HEK293 (cell line): Measurements from ENCODE around the gene AGT.

Experiments used
- RBAK ChIP-seq: fragments of 450-650 bp; formaldehyde crosslinking; IDR thresholded peaks from 2 replicates; pipeline ENCODE4 v1.5.1; 2016; ENCODE audit warnings: missing biosample characterization, missing genetic modification characterization
- ZNF121 ChIP-seq: fragments of 450-650 bp; formaldehyde crosslinking; IDR thresholded peaks from 2 replicates; pipeline ENCODE4 v1.5.1; 2016; ENCODE audit warnings: missing biosample characterization, missing genetic modification characterization
- ZNF138 ChIP-seq: fragments of 450-650 bp; formaldehyde crosslinking; IDR thresholded peaks from 2 replicates; pipeline ENCODE4 v1.5.1; 2016; ENCODE audit warnings: missing biosample characterization, missing genetic modification characterization, borderline replicate concordance
- ZNF248 ChIP-seq: fragments of 450-650 bp; formaldehyde crosslinking; IDR thresholded peaks from 2 replicates; pipeline ENCODE4 v1.5.1; 2017; ENCODE audit warnings: missing biosample characterization, missing genetic modification characterization
- ZNF558 ChIP-seq: fragments of 450-650 bp; formaldehyde crosslinking; IDR thresholded peaks from 2 replicates; pipeline ENCODE4 v1.5.1; 2016; ENCODE audit warnings: missing biosample characterization, missing genetic modification characterization
- ZSCAN30 ChIP-seq: fragments of 450-650 bp; IDR thresholded peaks from 2 replicates; pipeline ENCODE4 v1.5.1; 2018; ENCODE audit warnings: missing biosample characterization, mild to moderate bottlenecking, missing genetic modification characterization, moderate library complexity
- TF ChIP-seq, protein P1 (sequence below): fragments of 450-650 bp; formaldehyde crosslinking; IDR thresholded peaks from 2 replicates; pipeline ENCODE4 v1.5.1; 2016; ENCODE audit warnings: missing biosample characterization, missing genetic modification characterization
- TF ChIP-seq, protein P2 (sequence below): fragments of 450-650 bp; formaldehyde crosslinking; IDR thresholded peaks from 2 replicates; pipeline ENCODE4 v1.5.1; 2016; ENCODE audit warnings: missing biosample characterization, missing genetic modification characterization
- TF ChIP-seq, protein P3 (sequence below): fragments of 450-650 bp; formaldehyde crosslinking; IDR thresholded peaks from 2 replicates; pipeline ENCODE4 v1.5.1; 2016; ENCODE audit warnings: missing biosample characterization, missing genetic modification characterization, low read depth

DNA sequence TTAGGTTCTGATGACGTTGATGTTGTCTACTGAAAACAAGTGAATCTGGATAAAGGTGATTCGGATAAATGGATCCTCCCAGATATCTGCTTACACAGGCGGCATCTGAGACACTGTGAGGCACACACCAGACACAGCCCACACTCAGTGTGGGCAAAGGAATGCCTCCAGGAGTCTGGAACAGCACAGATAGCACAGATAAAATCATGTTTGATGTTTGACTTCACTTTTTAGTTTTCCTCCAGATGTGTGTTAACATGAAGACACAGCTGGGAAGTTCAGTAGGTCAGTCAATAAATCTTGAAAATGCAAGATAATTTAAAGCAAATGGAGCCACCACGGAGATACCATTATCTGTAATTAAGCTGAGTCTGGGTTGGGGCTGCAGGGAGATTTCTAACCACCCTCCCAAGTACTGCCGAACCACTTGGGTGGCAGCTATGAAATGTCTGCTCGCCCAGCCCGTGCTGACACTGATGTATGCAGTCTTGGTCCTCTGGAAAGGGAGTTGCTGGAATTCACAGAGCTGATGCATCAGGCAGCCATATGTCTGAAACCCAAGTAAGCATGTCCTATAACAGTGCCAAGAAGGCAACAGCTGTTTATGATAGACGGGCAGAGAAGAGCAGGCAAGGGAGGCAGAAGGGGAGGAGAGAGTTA lies 44.9 kb upstream of the AGT start:
- TF ChIP-seq, protein P1, sequence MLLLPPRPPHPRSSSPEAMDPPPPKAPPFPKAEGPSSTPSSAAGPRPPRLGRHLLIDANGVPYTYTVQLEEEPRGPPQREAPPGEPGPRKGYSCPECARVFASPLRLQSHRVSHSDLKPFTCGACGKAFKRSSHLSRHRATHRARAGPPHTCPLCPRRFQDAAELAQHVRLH (tag by site-specific recombination), result no peak
- no peak for TF ChIP-seq RBAK (tag by site-specific recombination)
- TF ChIP-seq, protein P2, sequence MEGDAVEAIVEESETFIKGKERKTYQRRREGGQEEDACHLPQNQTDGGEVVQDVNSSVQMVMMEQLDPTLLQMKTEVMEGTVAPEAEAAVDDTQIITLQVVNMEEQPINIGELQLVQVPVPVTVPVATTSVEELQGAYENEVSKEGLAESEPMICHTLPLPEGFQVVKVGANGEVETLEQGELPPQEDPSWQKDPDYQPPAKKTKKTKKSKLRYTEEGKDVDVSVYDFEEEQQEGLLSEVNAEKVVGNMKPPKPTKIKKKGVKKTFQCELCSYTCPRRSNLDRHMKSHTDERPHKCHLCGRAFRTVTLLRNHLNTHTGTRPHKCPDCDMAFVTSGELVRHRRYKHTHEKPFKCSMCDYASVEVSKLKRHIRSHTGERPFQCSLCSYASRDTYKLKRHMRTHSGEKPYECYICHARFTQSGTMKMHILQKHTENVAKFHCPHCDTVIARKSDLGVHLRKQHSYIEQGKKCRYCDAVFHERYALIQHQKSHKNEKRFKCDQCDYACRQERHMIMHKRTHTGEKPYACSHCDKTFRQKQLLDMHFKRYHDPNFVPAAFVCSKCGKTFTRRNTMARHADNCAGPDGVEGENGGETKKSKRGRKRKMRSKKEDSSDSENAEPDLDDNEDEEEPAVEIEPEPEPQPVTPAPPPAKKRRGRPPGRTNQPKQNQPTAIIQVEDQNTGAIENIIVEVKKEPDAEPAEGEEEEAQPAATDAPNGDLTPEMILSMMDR, result no peak
- TF ChIP-seq ZNF121, result no peak
- TF ChIP-seq, protein P3, sequence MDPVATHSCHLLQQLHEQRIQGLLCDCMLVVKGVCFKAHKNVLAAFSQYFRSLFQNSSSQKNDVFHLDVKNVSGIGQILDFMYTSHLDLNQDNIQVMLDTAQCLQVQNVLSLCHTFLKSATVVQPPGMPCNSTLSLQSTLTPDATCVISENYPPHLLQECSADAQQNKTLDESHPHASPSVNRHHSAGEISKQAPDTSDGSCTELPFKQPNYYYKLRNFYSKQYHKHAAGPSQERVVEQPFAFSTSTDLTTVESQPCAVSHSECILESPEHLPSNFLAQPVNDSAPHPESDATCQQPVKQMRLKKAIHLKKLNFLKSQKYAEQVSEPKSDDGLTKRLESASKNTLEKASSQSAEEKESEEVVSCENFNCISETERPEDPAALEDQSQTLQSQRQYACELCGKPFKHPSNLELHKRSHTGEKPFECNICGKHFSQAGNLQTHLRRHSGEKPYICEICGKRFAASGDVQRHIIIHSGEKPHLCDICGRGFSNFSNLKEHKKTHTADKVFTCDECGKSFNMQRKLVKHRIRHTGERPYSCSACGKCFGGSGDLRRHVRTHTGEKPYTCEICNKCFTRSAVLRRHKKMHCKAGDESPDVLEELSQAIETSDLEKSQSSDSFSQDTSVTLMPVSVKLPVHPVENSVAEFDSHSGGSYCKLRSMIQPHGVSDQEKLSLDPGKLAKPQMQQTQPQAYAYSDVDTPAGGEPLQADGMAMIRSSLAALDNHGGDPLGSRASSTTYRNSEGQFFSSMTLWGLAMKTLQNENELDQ (tag by site-specific recombination), result no peak
- TF ChIP-seq ZNF248, result no peak
- no peak for TF ChIP-seq ZSCAN30
- TF ChIP-seq ZNF558 (tag by site-specific recombination), result no peak
- no peak for TF ChIP-seq ZNF138 (tag by site-specific recombination)
